GM12891 (cell line): ENCODE results near the gene SELL.
"Not testable (repeated sequence)": the region's sequence is repeated elsewhere in the genome, so short reads cannot be mapped to it uniquely, and the experiment has no call there.

ENCODE experiments used
- DNase-seq: peaks from one replicate; pipeline ENCODE4 v3.0.0; 2011; ENCODE audit warnings: low spot score; ENCODE audit not compliant: insufficient read length
- FAIRE-seq: peaks from 2 replicates; lab custom pipeline; 2011; peaks lifted over from hg19 to GRCh38; lab: Jason Lieb, UNC
- PAX5 ChIP-seq: IDR thresholded peaks from 2 replicates; pipeline ENCODE4 v1.6.1; 2011; ENCODE audit warnings: low read length, moderate library complexity, mild to moderate bottlenecking; ENCODE audit not compliant: insufficient read depth, severe bottlenecking
- POLR2A ChIP-seq: IDR thresholded peaks from 2 replicates; pipeline ENCODE4 v1.6.1; 2011; ENCODE audit warnings: low read depth, low read length, control low read depth
- POLR2AphosphoS5 ChIP-seq: IDR thresholded peaks from 2 replicates; pipeline ENCODE4 v1.6.1; 2011; ENCODE audit warnings: low read depth, low read length, control low read depth
- POU2F2 ChIP-seq: IDR thresholded peaks from 2 replicates; pipeline ENCODE4 v1.6.1; 2011; ENCODE audit warnings: low read depth, mild to moderate bottlenecking, control low read depth, low read length, moderate library complexity
- SPI1 ChIP-seq: IDR thresholded peaks from 2 replicates; pipeline ENCODE4 v1.6.1; 2011; ENCODE audit warnings: low read depth, low read length, control low read depth
- TAF1 ChIP-seq: IDR thresholded peaks from 2 replicates; pipeline ENCODE4 v1.6.1; 2011; ENCODE audit warnings: low read depth, low read length, control low read depth

Gene SELL

GRCh38 chr1:169692756-169693460, 18.5 kb downstream of the SELL start:
- peak; percentile 77 for FAIRE-seq
- no peak for DNase-seq
- no peak for TF ChIP-seq POLR2AphosphoS5
- TF ChIP-seq POU2F2, result no peak
- TF ChIP-seq TAF1, result no peak
- TF ChIP-seq POLR2A, result no peak
- no peak for TF ChIP-seq PAX5
- TF ChIP-seq SPI1, result no peak

- DNase-seq (no peak), FAIRE-seq (no peak)
- TF ChIP-seq POLR2AphosphoS5, result no peak
- TF ChIP-seq TAF1, result no peak
- no peak for TF ChIP-seq POLR2A
- no peak for TF ChIP-seq POU2F2
- TF ChIP-seq SPI1, result no peak
- no peak for TF ChIP-seq PAX5
Measured at GRCh38 chr1:169690489-169690888, 20.9 kb downstream of the SELL start.

- DNase-seq, result no peak
- no peak for TF ChIP-seq POLR2A
- no peak for TF ChIP-seq POU2F2
- no peak for TF ChIP-seq POLR2AphosphoS5
- TF ChIP-seq PAX5, result no peak
- no peak for TF ChIP-seq SPI1
- TF ChIP-seq TAF1, result no peak
- no peak for FAIRE-seq
Measured at GRCh38 chr1:169689395-169689794, 22.0 kb downstream of the SELL start.

DNA sequence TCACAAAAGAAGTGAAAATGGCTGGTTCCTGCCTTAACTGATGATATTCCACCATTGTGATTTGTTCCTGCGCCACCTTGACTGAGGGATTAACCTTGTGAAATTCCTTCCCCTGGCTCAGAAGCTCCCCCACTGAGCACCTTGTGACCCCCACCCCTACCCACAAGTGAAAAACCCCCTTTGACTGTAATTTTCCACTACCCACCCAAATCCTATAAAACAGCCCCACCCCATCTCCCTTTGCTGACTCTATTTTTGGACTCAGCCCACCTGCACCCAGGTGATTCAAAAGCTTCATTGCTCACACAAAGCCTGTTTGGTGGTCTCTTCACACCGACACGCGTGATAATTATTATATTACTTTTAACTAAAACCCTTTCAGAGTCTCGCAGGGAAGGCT, 23.0 kb downstream of the SELL start:
- FAIRE-seq, DNase-seq: not testable (repeated sequence)

DNA sequence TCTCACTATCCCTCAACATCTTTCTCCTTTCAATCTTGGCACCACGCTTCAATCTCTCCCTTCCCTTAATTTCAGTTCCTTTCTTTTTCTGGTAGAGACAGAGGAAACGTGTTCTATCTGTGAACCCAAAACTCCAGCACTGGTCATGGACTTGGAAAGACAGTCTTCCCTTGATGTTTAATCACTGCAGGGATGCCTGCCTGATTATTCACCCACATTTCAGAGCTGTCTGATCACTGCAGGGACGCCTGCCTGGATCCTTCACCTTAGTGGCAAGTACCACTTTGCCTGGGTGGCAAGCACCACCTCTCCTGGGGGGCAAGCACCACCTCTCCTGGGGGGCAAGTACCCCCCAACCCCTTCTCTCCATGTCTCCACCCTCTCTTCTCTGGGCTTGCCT, 27.8 kb downstream of the SELL start:
- no peak for TF ChIP-seq SPI1
- no peak for TF ChIP-seq POLR2AphosphoS5
- FAIRE-seq (peak; percentile 75), DNase-seq (no peak)

DNA sequence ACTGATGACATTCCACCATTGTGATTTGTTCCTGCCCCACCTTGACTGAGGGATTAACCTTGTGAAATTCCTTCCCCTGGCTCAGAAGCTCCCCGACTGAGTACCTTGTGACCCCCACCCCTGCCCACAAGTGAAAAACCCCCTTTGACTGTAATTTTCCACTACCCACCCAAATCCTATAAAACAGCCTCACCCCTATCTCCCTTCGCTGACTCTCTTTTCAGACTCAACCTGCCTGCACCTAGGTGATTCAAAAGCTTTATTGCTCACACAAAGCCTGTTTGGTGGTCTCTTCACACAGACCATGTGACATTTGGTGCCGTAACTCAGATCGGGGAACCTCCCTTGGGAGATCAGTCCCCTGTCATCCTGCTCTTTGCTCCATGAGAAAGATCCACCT, 28.3 kb downstream of the SELL start:
- not testable (repeated sequence) for DNase-seq
- peak; percentile 16 for FAIRE-seq

DNA sequence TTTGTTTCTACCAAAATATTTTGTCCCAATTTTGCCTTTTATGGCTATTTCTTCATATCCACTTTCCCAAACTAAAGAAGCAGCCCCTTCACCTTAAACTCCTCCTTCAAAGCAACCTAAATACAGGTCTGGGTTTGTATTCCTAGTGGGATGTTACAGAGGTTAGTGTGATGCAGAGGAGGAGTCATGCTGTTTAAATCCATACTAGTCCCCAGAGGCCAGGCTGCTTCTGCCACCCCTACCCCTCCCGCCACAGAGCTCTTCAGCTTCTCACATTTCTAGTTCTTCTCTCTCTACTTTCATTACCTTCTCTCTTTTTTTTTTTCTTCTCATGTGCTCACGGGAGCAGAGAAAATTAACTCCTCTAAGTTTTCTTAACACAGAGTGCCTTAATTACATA, 29.3 kb downstream of the SELL start:
- FAIRE-seq (peak; percentile 20), DNase-seq (no peak)
- TF ChIP-seq TAF1 (no peak), PAX5 (no peak), POU2F2 (no peak)

- no peak for FAIRE-seq
- DNase-seq, result no peak
- TF ChIP-seq SPI1, result no peak
- no peak for TF ChIP-seq POU2F2
- TF ChIP-seq TAF1, result no peak
- no peak for TF ChIP-seq POLR2A
- no peak for TF ChIP-seq PAX5
- no peak for TF ChIP-seq POLR2AphosphoS5
Measured at GRCh38 chr1:169681140-169681539, 30.3 kb downstream of the SELL start.

- DNase-seq (no peak), FAIRE-seq (peak; percentile 91)
- TF ChIP-seq POU2F2, result no peak
- no peak for TF ChIP-seq SPI1
- no peak for TF ChIP-seq POLR2AphosphoS5
- no peak for TF ChIP-seq PAX5
- no peak for TF ChIP-seq TAF1
- TF ChIP-seq POLR2A, result no peak
Measured at GRCh38 chr1:169680377-169681019, 30.9 kb downstream of the SELL start.

DNA sequence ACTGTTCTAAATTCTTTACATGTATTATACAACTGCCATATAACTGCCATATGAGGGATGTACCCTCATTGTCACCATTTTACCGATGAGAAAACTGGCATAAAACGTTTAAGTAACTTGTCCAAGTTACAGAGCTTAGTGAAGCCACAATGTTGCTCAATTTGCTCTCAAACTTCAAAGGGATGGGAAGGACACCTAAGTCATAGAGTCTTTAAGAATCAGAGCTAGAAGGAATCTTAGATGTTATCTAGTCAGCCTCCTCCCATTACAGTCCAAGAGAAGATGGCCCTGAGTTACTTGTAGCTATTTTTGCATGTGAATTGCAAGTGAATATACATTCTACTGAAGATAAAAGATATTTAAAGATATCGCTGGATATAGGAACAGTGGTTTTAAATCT, 31.7 kb downstream of the SELL start:
- peak; percentile 51 for FAIRE-seq
- no peak for DNase-seq

GRCh38 chr1:169676001-169676400, 35.4 kb downstream of the SELL start:
- TF ChIP-seq TAF1 (no peak), PAX5 (no peak), POLR2A (no peak), SPI1 (no peak), POLR2AphosphoS5 (no peak)
- no peak for FAIRE-seq
- no peak for DNase-seq

More for the DNA sequence above, 31.7 kb downstream of the SELL start:
- TF ChIP-seq POU2F2 (no peak), POLR2A (no peak), POLR2AphosphoS5 (no peak), SPI1 (no peak)

- TF ChIP-seq TAF1, result no peak
- FAIRE-seq (peak; percentile 35), DNase-seq (no peak)
Measured at GRCh38 chr1:169670836-169671235, 40.6 kb downstream of the SELL start.

DNA sequence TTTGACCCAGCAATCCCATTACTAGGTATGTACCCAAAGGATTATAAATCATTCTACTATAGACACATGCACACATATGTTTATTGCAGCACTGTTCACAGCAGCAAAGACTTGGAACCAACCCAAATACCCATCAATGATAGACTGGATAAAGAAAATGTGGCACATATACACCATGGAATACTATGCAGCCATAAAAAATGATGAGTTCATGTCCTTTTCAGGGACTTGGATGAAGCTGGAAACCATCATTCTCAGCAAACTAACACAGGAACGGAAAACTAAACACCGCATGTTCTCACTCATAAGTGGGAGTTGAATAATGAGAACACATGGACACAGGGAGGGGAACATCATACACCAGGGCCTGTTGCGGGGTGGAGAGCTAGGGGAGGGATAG, 41.2 kb downstream of the SELL start:
- not testable (repeated sequence) for FAIRE-seq

GRCh38 chr1:169667699-169668596, 43.5 kb downstream of the SELL start:
- FAIRE-seq, DNase-seq: not testable (repeated sequence)

More for the DNA sequence above, 41.2 kb downstream of the SELL start:
- DNase-seq, result not testable (repeated sequence)

DNA sequence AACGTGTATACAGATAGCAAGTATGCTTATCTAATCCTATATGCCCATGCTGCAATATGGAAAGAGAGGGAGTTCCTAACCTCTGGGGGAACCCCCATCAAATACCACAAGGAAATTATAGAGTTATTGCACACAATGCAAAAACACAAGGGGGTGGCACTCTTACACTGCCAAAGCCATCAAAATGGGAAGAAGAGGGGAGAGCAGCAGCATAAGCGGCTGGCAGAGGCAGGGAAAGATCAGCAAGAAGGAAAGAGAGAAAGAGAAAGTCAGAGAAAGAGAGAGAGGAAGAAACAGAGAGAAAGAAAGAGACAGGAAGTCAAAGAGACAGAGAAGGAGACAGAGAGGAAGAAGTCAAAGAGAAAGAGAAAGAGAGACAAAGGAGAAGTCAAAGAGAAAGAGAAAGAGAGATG, 44.2 kb downstream of the SELL start:
- FAIRE-seq, DNase-seq: not testable (repeated sequence)

- not testable (repeated sequence) for DNase-seq, FAIRE-seq
Measured at GRCh38 chr1:169662680-169663079, 48.7 kb downstream of the SELL start.

- not testable (repeated sequence) for FAIRE-seq, DNase-seq
Measured at GRCh38 chr1:169661066-169661465, 50.4 kb downstream of the SELL start.
